Measurements from ENCODE around the gene PRAME.

The PRAME gene

GRCh38 chr22:22556578-22556977 is 2.5 kb downstream of the PRAME start:
- H3K4me3 ChIP-seq (ENCODE audit: control insufficient read depth, low read depth, low read length) = no peak overlapping the region
- TF ChIP-seq, protein P1, sequence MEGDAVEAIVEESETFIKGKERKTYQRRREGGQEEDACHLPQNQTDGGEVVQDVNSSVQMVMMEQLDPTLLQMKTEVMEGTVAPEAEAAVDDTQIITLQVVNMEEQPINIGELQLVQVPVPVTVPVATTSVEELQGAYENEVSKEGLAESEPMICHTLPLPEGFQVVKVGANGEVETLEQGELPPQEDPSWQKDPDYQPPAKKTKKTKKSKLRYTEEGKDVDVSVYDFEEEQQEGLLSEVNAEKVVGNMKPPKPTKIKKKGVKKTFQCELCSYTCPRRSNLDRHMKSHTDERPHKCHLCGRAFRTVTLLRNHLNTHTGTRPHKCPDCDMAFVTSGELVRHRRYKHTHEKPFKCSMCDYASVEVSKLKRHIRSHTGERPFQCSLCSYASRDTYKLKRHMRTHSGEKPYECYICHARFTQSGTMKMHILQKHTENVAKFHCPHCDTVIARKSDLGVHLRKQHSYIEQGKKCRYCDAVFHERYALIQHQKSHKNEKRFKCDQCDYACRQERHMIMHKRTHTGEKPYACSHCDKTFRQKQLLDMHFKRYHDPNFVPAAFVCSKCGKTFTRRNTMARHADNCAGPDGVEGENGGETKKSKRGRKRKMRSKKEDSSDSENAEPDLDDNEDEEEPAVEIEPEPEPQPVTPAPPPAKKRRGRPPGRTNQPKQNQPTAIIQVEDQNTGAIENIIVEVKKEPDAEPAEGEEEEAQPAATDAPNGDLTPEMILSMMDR (IDR thresholded peaks at IDR 0.05; ENCODE audit: control insufficient read depth, insufficient read depth, low read depth, low read length, missing control alignments) = no peak
- DNase-seq (ENCODE audit: low read depth) = no peak

DNA sequence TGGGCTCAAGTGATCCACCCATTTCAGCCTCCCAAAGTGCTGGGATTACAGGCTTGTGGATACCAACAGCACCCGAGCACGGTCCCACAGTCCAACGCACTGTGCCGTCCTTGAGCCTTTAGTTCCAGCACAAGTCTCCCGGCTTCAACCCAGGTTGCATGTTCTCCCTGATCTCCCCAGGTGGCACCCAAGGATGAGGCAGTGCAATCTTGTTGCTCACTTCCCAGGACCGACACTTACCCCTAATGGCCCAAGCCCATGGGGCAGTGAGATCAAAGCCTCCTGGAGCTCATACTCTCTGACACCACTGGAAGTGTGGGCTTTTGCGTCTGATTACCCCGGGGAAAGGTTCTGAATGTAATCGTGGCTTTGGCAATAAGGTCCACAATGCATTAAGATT is 3.5 kb downstream of the PRAME start:
- no peak for DNase-seq (ENCODE audit: low read depth)
- TF ChIP-seq, protein P1 (IDR thresholded peaks at IDR 0.05; ENCODE audit: control insufficient read depth, insufficient read depth, low read depth, low read length, missing control alignments) = no peak

DNA sequence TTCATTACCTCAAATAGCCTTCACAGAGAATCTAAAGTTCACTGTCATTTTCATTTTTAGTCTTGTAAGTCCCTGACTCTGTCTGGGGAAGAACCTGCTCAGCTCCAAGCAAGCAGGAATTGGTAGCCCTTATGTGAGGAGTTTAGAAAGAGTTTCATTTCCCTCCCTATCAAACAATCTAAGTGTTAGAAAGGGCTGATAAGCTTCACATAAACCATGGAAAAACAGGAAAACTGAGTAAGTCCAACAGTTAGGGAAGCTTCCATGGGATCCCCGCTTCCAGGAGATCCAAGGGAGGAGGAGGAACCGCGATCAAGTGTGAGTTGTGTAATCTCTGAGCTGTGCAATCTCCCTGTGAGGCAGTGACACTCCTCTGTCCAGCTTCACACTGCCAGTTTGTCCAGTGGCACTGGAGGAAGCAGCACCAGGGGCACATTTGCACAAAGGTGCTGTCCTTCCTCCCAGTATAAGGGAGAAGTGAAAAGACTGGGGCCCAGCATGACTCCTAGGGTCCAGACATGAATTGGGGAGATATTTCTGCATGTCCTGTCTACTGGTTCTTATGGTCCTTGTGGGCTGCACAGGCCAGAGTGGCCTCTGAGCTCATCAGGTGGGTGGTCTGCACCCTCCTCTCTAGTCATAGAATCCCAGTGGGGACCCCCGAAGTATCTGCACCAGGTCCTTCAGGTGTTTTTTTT is 4.3 kb downstream of the PRAME start:
- no peak overlapping the region for H3K4me3 ChIP-seq (ENCODE audit: control insufficient read depth, low read depth, low read length)
- TF ChIP-seq, protein P1 (IDR thresholded peaks at IDR 0.05; ENCODE audit: control insufficient read depth, insufficient read depth, low read depth, low read length, missing control alignments) = no peak
- no peak for DNase-seq (ENCODE audit: low read depth)

More for the DNA sequence above, 3.5 kb downstream of the PRAME start:
- H3K4me3 ChIP-seq (ENCODE audit: control insufficient read depth, low read depth, low read length) = no peak overlapping the region

GRCh38 chr22:22553735-22554586 is 5.1 kb downstream of the PRAME start:
- no peak overlapping the region for H3K4me3 ChIP-seq (ENCODE audit: control insufficient read depth, low read depth, low read length)
- no peak for DNase-seq (ENCODE audit: low read depth)
- TF ChIP-seq, protein P1 (IDR thresholded peaks at IDR 0.05; ENCODE audit: control insufficient read depth, insufficient read depth, low read depth, low read length, missing control alignments) = no peak

- no peak for DNase-seq (ENCODE audit: low read depth)
- TF ChIP-seq, protein P1 (IDR thresholded peaks at IDR 0.05; ENCODE audit: control insufficient read depth, insufficient read depth, low read depth, low read length, missing control alignments) = no peak
Observed at GRCh38 chr22:22553141-22553540, 5.9 kb downstream of the PRAME start.

GRCh38 chr22:22552630-22553029 is 6.4 kb downstream of the PRAME start:
- DNase-seq (ENCODE audit: low read depth) = no peak
- TF ChIP-seq, protein P1 (IDR thresholded peaks at IDR 0.05; ENCODE audit: control insufficient read depth, insufficient read depth, low read depth, low read length, missing control alignments) = no peak

More at GRCh38 chr22:22553141-22553540, 5.9 kb downstream of the PRAME start:
- no peak overlapping the region for H3K4me3 ChIP-seq (ENCODE audit: control insufficient read depth, low read depth, low read length)

More at GRCh38 chr22:22552630-22553029, 6.4 kb downstream of the PRAME start:
- H3K4me3 ChIP-seq (ENCODE audit: control insufficient read depth, low read depth, low read length) = no peak overlapping the region
